Suprapubic skin (tissue), 3 donors: ENCODE data around the gene DISC1.

Experiments used
- POLR2AphosphoS5 ChIP-seq, 3 donors: sonication (generic); formaldehyde crosslinking; IDR thresholded peaks; one replicate each; pipeline ENCODE4 v1.6.1; 2017; ENCODE audit warnings: antibody characterized with exemption in 3 of 3
- TF ChIP-seq, protein P1 (sequence below), 2 donors: fragments of 200-600 bp in 1 of 2; fragments of 450-650 bp in 1 of 2; sonication (generic) in 1 of 2; IDR thresholded peaks; one replicate each; pipeline ENCODE4 v1.5.1; 2016 to 2019; ENCODE audit warnings: antibody characterized with exemption in 2 of 2, mild to moderate bottlenecking in 1 of 2, moderate library complexity in 1 of 2

DNA sequence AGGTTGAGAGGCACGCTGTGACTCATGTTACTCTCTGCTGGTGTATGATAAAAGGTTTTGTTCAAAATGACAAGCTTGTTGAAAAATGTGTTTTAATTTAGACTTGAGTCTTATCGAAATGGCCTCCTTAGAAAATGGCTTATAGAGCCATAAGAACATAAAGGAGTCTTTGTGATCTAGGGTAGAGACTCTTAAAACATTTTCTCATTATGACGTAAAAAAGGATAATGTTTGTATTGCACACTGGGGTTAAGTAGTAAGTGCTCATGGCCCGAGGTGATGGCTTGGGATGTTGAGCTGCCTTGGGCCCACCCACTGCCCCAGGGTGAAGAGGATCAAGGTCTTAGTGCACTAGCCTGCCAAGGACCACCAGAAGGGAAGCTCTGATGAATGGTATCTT is 117.4 kb downstream of the DISC1 start:
- TF ChIP-seq, protein P1, sequence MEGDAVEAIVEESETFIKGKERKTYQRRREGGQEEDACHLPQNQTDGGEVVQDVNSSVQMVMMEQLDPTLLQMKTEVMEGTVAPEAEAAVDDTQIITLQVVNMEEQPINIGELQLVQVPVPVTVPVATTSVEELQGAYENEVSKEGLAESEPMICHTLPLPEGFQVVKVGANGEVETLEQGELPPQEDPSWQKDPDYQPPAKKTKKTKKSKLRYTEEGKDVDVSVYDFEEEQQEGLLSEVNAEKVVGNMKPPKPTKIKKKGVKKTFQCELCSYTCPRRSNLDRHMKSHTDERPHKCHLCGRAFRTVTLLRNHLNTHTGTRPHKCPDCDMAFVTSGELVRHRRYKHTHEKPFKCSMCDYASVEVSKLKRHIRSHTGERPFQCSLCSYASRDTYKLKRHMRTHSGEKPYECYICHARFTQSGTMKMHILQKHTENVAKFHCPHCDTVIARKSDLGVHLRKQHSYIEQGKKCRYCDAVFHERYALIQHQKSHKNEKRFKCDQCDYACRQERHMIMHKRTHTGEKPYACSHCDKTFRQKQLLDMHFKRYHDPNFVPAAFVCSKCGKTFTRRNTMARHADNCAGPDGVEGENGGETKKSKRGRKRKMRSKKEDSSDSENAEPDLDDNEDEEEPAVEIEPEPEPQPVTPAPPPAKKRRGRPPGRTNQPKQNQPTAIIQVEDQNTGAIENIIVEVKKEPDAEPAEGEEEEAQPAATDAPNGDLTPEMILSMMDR (IDR thresholded peaks at IDR 0.05): no peak
- no peak for TF ChIP-seq POLR2AphosphoS5 (IDR thresholded peaks at IDR 0.05)
